AG09319 (cell line): ENCODE measurements around the gene TTC21A.

ENCODE experiments used
- DNase-seq: peaks from one replicate; pipeline ENCODE4 v3.0.0-alpha.2; 2010; ENCODE audit warnings: low read depth; ENCODE audit errors: extremely low read depth
- TF ChIP-seq, protein P1 (sequence below): IDR thresholded peaks from 2 replicates; pipeline ENCODE4 v1.5.1; 2011; ENCODE audit warnings: low read depth, mild to moderate bottlenecking, inconsistent platforms, low read length, moderate library complexity

The TTC21A gene

GRCh38 chr3:39090922-39091321, 16.6 kb upstream of the TTC21A start:
- DNase-seq: no peak
- TF ChIP-seq, protein P1, sequence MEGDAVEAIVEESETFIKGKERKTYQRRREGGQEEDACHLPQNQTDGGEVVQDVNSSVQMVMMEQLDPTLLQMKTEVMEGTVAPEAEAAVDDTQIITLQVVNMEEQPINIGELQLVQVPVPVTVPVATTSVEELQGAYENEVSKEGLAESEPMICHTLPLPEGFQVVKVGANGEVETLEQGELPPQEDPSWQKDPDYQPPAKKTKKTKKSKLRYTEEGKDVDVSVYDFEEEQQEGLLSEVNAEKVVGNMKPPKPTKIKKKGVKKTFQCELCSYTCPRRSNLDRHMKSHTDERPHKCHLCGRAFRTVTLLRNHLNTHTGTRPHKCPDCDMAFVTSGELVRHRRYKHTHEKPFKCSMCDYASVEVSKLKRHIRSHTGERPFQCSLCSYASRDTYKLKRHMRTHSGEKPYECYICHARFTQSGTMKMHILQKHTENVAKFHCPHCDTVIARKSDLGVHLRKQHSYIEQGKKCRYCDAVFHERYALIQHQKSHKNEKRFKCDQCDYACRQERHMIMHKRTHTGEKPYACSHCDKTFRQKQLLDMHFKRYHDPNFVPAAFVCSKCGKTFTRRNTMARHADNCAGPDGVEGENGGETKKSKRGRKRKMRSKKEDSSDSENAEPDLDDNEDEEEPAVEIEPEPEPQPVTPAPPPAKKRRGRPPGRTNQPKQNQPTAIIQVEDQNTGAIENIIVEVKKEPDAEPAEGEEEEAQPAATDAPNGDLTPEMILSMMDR: no peak

GRCh38 chr3:39094851-39095677, 12.4 kb upstream of the TTC21A start:
- DNase-seq: no peak
- TF ChIP-seq, protein P1: no peak

DNA sequence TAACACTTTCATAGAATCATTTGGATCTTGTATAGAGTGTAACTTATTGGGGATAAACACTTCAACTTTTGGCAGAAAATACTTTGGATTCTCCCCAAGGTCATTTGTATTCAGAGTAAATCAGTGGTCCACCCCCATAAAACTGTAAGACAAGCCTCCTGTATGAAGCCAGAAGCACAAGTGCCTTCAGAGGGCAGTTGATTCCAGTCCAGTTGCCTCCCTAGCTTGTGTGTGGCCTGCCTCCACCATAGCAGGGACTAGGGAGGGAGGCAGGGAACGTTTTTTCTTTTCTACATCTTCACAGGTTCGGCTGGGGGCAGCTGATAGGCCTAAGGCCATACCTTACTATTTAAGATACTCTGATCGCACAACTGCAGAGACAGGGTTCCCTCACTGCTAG, 11.7 kb upstream of the TTC21A start:
- DNase-seq: no peak
- TF ChIP-seq, protein P1: no peak

GRCh38 chr3:39096775-39097174, 10.7 kb upstream of the TTC21A start:
- TF ChIP-seq, protein P1: no peak
- DNase-seq: no peak

- TF ChIP-seq, protein P1: no peak
Measured at GRCh38 chr3:39097716-39098472, 9.6 kb upstream of the TTC21A start.

GRCh38 chr3:39098473-39099000, 8.9 kb upstream of the TTC21A start:
- TF ChIP-seq, protein P1: no peak
- DNase-seq: no peak

More at GRCh38 chr3:39097716-39098472, 9.6 kb upstream of the TTC21A start:
- no peak for DNase-seq

DNA sequence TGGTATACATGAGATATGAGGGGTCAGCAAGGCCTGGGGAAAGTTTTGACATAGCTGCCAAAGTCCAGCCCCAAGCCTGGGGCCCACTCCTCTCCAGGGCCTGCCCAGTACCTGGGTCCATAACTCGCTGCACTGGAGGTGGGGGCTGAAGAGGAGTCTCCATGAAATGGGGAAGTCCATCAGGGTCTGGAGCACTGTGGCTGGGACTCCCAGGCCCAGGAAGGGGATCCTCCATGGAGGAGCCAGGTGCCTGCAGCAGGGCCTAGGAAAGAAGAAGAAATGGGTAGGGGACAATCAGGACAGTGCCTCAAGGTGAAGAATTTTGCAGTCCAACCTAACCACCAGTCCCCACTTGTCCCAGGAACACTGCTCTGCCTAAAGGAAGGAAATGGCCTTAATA, 8.2 kb upstream of the TTC21A start:
- DNase-seq: no peak
- TF ChIP-seq, protein P1: no peak
